Inflammatory macrophage treated with lipopolysaccharide for 1 hour (primary cell): ENCODE results near the gene NR1H2.

Experiments used
- DNase-seq, 2 donors: peaks; one replicate each; pipeline ENCODE4 v3.0.0-alpha.2; 2020 to 2022

Gene NR1H2

DNA sequence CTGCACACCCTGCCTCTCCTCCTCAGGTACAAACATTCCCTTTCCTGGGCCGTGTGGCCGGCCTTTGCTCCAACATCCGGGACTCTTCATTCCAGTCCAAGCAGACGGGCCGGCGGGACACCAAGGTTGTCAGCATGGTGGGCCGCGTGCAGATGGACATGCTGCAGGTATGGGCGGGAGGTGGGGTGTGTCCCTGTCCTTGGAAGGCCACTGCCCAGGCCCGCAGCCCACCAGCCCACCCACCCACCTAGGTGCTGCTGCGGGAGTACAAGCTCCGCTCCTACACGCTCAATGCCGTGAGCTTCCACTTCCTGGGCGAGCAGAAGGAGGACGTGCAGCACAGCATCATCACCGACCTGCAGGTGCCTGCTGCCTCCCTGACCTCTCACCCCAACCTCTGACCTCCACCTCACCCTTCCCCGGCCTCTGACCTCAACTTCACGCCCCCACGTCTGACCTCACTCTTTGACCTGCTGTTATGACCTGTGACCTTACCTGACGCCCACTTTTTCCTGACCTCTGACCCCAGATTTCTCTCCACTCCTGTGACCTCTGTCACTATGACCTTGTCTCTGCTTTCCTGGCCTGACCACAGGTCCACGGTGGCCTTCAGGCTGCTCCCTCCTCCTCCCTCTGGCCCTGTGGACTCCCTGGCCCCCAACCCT, 30.0 kb downstream of the NR1H2 start:
- DNase-seq = no peak

GRCh38 chr19:50406829-50407228, 30.6 kb downstream of the NR1H2 start:
- no peak for DNase-seq

DNA sequence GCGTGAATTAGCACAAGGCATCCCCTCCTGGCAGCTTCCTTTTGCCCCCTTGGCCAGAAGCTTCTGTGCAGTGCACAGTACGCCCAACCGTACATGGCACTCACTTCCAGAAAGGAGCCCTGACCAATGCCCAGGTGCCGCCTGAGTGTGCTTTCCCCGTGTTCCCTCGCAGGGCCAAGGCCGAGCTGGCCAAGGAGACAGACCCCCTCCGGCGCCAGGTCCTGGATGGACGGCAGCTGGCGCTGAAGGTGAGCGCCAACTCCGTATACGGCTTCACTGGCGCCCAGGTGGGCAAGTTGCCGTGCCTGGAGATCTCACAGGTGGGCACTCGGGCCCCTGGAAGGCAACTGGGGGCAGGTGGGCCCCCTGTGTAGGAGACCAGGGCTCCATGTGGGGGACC, 33.1 kb downstream of the NR1H2 start:
- DNase-seq = no peak

DNA sequence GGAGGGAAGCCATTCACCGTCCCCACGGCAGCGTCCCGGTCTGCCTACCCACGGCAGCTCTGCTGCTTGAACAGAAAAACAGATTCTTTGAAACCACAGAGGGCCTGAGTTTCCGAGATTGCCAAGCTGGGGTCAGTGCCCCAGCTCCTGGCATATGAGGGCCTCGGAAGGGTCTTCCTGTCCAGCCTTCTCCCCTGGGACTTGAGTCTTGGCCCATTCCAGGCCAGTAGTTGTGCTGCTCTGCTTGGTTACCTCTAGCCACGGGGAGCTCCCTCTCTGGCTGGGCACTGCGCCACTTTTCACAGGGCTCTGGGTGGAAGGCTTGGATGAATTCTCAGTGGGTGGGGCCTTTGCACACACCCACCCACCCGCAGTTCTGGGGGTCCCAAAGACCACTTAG, 33.9 kb downstream of the NR1H2 start:
- DNase-seq = no peak

DNA sequence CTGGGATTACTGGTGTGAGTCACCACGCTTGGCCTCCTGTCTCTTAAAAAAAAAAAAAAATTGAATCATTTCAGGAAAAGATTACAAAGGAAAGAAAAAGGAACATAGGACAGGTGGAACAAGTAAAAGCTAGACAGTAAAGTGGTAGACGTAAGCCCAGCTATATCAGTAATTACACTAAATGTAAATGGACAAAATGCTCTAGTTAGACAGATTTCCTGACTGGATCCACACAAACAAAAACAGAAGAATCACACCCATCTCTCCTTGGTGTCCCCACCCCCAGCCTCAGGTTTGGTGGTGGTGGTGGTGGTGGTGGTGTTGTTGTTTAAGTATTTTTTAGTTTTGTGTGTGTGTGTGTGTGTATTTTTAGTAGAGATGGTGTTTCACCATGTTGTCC, 36.2 kb downstream of the NR1H2 start:
- no peak for DNase-seq

GRCh38 chr19:50413096-50413495, 36.8 kb downstream of the NR1H2 start:
- no peak for DNase-seq

DNA sequence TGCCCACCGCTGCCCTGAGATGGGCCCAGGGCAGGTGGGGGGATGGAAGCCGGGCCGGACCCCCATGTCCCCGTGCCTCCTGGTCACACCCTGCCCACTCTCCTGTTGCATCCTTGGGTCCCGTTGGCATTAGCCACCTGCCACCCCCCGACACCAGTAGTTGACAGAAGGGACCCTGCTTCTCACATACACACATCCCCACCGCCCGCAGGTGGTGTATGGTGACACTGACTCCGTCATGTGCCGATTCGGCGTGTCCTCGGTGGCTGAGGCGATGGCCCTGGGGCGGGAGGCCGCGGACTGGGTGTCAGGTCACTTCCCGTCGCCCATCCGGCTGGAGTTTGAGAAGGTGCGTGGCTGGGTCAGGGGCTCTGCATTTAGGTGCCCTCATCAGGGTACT, 37.3 kb downstream of the NR1H2 start:
- DNase-seq = no peak

GRCh38 chr19:50414864-50415660, 38.8 kb downstream of the NR1H2 start:
- peak; percentile 63 to 87 for DNase-seq

DNA sequence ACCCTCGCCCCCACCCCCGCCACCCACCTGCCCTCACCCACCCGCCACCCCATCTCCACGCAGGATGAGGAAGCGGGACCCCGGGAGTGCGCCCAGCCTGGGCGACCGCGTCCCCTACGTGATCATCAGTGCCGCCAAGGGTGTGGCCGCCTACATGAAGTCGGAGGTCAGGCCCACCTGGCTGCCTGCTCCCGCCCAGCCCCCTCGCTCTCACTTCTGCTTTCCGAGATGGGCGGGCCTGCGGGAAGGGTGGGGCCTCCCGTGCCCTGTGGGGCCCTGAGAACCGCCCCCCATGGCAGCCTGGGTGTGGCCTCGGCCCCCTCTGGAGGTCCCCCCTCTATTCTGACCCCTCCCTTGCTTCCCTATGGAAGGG, 39.4 kb downstream of the NR1H2 start:
- DNase-seq = peak; percentile 23 to 38

DNA sequence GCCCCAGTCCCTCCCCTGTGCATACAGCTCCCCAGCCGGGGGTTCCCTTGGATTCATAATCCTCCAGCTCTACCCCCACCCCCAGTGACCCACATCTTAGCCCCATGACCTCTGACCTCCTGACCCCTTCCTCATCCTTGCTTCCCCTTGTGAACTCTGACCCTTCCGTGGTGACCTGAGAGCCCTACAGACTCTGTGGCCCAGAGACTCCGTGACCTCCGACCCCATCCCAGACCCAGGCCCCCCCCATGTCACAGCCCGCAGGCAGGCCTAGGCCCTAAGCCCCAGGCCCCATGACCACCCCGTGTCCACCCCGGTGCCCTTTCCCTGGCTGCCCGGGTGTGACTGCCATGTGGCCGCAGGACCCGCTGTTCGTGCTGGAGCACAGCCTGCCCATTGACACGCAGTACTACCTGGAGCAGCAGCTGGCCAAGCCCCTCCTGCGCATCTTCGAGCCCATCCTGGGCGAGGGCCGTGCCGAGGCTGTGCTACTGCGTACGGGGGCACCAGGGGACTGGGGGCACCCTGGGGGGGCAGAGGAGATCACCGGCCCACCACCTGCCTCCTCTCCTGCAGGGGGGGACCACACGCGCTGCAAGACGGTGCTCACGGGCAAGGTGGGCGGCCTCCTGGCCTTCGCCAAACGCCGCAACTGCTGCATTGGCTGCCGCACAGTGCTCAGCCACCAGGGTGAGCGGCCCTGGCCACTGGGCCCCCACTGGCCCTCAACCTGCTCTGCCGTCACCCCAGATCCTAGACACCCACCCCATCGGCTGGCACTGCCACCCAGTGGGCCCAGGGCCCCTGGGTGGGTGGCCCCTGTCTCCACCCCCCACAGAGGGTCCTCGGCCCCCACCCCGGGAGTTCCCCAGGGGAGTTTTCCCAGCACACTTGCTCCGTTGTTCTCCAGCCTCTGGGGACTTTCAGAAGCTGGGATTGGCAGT, 40.0 kb downstream of the NR1H2 start:
- DNase-seq = no peak

DNA sequence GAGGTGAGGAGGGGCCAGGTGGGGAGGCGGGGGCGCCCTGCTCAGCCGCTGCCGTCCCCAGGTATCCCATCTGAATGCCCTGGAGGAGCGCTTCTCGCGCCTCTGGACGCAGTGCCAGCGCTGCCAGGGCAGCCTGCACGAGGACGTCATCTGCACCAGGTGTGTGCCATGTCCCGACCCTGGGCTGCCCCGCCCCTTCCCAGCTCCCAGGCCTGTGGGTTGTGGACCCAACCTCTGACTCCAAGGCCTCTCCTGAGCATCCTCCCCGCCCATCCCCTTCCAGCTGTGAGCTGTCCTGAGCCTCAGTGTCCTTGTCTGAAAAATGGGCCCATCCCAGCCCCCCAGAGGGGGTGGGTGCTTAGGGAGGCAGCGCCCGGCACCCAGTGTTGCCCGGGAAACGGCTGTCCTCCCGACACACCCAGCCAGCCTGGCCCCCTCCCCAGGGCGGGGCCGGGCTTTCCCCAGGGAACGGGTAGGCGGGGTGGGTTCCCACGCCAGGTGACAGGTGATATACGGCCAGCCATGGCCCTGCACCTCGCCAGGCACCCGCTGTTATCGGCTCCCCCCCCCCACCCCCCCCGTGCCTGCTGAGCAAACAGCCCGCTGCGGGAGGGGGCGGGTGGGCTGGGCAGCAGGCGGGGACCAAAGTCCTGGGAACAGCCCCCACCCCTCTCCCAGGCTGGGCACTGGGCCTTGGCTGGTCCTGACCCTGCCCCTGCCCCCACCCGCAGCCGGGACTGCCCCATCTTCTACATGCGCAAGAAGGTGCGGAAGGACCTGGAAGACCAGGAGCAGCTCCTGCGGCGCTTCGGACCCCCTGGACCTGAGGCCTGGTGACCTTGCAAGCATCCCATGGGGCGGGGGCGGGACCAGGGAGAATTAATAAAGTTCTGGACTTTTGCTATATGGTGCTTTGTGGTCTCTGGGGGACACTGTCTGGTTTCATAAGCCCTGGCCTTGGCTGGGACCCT, 41.1 kb downstream of the NR1H2 start:
- DNase-seq = no peak

DNA sequence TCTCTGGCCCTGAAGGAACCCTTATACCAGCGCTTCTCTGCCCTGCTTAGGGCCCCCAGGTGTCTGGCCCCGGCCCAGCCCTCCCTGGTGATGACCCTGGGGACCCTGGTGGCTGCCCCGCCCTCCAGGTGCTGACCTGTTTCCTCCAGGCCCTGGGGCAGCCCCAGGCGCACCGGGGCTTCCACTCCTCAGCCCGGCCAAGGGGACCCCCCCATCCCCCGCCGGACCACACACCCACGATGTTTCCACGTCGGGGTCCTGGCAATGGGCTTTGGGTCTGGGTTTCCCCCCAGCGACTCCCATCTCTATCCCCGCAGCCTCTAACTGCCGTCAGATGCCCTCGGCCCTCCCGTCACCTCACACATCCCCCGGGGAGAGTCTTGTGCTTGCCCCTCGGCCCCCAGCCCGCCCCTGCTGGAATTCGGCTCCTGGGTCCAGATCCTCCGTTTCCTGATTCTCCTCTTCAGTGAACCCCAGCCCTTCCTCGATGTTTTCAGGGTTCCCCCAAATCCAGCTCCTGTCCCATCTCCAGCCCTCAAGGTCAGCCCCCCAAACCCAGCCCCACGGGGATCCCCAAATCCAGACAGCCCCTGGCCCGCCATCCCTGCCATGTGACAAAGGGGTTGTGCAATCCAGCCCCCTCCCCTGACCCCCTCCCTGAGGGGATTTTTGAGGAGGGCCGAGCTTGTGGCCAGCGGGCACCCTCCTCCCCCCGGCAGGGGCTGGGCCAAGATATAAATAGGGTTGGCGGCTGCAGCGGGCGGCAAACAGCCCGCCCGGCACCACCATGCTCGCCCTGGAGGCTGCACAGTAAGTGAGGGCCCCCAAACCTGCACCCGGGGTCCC, 42.1 kb downstream of the NR1H2 start, which contains the start of gene SPIB:
Gene SPIB, plus strand, starts transcription at position 763 of the 846 bp plus-strand sequence. Its CDS starts 25 bp downstream, at position 788.
- DNase-seq = no peak

- no peak for DNase-seq
Observed at GRCh38 chr19:50419022-50419579, 42.8 kb downstream of the NR1H2 start.

GRCh38 chr19:50419580-50420035, 43.4 kb downstream of the NR1H2 start:
- DNase-seq = no peak

DNA sequence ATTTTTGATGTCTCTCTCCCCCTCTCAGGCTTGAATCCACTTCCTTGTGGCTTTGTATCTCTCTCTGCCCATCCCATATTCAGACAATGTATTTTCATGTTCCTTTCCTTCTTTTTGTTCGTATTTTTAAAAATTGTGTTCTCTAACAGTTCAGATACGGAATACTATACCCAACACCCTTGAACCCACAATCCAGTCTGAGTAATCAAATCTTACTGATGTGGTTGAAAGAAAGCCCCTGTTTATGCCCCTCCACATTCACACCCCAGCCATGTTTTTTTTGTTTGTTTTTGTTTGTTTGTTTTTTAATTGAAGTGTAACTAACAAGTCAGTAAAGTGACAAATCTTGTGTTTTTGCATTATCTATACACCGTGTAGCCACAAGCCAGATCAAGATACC, 43.9 kb downstream of the NR1H2 start:
- DNase-seq = no peak

- DNase-seq = no peak
Observed at GRCh38 chr19:50420808-50421207, 44.6 kb downstream of the NR1H2 start.

- no peak for DNase-seq
Observed at GRCh38 chr19:50422397-50423278, 46.4 kb downstream of the NR1H2 start.

GRCh38 chr19:50423279-50424113, 47.2 kb downstream of the NR1H2 start:
- DNase-seq = no peak

DNA sequence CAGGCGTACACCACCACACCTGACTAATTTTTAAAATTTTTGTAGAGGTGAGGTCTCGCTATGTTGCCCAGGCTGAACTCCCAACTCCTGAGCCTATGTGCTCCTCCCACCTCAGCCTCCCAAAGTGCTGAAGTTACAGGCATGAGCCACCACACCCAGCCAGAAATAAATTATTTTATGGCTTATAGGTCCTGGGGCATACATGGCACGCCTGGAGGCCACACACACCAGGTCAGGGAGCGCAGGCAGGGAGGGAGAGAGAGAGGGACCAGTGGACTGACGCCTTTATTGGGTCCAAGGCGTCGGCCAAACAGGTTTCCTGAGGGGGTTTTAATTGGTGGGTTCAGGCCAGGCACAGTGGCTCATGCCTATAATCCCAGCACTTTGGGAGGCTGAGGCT, 49.3 kb downstream of the NR1H2 start:
- no peak for DNase-seq
